GM19452 (cell line): Measurements from ENCODE around the gene GRIA4.
"Not testable (repeated sequence)": the region's sequence is repeated elsewhere in the genome, so short reads cannot be mapped to it uniquely, and the experiment has no call there.

Source experiments
- ATAC-seq: cut with Tn5 transposase; IDR thresholded peaks from one replicate; pipeline ENCODE4 v1.9.1; 2021; ENCODE audit not compliant: unreplicated experiment

The GRIA4 gene

DNA sequence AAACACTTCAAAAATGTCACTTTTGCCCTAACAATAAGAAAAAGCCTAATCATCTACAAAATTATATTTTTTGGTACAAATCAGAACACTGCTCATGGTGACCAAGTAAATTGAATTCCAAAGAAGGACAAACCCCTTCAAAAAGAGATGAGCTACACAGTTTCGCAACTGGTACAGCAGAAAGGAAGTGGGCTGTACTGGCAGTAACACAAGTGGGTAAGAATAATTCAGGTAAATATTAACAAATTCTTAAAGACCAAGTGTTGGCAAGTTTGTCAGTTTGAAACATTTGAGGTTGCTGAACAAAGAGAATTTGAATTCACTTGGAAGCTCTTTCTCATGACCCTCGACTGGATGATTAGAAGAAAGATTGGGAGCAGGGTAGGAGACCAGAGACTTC is 376.7 kb downstream of the GRIA4 start:
- ATAC-seq: peak; percentile 56

DNA sequence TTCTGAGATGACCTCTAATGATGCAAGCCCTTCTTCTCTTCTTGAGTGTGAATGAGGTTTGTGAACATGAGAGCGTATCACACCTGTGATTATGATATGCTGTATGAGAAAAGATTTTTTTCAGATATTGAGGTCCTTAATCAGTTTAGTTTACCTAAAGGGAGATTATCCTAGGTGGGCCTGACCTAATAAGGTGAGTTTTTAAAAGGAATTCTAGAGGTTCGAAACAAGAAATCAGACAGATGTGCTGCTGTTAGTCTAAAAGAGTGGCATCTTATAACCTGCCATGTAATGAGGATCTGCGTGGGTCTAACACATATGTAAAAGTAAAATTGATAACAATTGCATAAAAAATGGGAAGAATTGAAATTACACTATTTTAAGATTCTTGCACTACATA is 378.3 kb downstream of the GRIA4 start:
- ATAC-seq: no peak

DNA sequence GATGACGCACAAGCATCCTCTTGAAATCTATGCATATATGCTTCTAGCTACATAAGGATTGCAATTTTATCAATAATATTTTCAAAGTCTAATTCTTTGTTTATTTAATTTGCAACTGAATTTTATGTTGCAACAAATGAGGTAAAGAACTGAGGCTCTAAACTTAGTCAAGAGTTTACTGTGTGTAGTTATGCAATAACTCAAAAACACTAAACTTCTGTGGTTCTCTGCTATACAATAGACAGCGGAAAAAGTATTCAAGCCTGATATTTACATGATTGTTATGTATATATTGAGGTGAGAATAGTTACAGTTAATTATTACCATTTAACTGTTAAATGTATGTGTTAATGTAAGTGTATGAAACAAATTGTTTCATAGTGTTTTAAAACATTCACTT is 379.3 kb downstream of the GRIA4 start:
- no peak for ATAC-seq

DNA sequence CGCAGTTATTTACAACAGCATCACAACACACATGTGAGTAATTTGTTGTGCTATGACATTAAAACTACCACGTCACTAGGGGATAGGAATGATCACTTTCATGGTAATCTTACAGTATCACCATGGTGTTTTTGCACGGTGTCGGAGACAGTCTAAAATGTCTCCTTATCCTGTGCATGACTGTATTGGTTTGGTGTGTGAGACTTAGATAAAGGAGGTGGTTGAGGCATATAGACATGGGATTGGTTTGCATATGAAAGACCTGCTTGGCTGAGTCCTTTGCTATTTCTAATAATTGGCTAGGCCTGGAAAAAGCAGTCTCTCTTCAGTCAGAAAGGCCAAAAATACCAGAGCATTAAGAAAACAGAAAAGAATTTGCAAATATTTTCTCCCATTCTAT is 382.0 kb downstream of the GRIA4 start:
- no peak for ATAC-seq

DNA sequence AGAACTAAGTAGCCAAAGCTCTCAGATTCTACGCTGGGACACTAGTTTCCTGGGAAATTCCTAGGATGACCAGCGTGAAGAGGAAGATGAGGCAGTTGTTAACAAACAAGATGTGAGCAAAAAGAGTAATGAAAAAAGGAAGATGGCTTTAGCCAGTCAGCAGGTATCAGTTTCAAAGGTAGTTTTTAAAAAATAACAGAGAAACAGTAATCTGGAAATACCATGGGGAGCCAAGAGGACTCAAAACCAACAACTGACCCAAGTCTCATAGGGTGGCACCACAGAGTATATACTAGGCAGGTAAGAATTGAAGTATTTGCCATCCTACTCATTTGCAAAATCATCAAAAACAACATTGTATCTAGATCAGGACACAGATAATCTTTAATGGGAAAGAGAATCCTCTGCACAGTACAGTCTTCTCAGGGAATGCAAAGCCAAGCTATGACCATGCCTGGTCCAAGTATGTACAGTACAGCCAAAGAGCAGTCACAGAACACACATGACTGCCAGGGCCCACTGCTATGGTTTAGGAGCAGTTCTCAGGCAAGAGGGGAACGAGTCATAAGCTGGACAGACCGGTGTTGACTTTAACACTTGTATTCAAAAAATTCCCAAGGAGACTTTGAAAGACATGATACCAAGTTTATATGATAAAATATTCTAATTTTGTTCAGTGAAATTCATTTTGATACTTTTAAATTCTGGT is 391.6 kb downstream of the GRIA4 start:
- ATAC-seq: no peak

DNA sequence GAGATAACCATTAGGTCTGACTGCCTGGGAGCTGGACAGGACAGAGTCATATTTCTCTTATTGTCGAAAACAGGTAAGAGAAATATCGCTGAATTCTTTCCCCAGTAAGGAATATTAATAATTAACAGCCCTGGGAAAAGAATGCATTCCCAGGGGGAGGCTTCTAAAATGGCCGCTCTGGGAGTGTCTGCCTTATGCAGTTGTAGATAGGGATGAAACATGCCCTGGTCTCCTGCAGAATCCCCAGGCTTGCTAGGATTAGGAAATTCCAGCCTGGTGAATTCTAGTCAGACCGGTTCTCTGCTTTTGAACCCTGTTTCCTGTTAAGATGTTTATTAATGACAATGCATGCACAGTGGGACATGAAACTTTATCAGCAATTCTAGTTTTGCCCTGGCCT is 393.2 kb downstream of the GRIA4 start:
- not testable (repeated sequence) for ATAC-seq

DNA sequence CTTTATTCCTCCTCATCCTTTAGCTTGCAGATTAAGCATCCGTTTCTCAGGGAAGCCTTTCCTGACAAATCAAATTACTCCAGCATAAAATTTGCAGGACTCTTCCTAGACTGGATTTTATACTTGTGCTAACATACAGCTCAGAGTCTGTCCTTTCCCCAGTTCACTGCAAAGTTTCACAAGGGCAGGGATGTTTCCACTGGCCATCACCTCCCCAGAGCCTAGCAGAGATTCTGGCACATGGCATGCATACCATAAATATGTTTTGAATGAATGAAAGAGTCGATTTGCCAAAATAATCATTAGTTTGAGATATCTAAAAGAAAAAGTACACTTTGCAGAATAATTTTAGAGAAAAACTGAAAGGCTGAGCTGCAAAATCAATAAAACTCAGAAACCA is 401.6 kb downstream of the GRIA4 start:
- no peak for ATAC-seq

DNA sequence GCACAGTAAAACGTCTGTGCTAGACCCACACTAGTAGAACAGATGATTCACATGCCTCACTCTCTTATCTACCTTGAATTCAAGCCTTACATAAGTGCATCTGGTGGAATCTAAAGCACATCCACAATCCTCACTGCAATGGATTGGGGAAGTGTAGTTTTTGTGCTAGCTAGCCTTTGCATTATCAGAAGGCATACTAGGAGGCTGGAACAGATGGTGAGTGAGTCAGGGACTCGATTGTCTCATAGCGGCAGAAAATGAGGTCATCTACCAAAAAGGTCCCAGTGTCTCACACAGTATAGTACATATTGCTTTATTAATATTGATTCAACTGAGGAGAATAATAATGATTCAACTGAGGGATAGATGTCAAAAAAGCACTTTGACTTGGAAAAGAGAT is 402.9 kb downstream of the GRIA4 start:
- no peak for ATAC-seq

DNA sequence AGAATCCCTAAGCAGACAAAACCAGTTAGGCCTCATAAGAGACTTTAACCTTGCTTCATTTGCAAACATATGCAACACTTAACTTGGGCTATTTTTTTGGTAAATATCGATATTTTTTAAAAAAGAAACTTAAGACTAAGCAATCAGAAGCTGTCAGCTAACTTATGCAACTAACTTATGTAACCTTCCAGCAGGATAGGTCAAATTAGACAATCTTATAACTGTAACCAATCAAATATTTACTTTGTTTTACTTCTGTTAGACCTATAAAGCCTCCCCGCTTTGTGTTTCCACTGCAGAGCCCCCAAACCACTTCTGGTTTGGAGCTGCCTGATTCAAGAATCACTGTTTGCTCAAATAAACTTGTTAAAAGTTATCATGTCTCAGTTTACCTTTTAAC is 404.2 kb downstream of the GRIA4 start:
- no peak for ATAC-seq

DNA sequence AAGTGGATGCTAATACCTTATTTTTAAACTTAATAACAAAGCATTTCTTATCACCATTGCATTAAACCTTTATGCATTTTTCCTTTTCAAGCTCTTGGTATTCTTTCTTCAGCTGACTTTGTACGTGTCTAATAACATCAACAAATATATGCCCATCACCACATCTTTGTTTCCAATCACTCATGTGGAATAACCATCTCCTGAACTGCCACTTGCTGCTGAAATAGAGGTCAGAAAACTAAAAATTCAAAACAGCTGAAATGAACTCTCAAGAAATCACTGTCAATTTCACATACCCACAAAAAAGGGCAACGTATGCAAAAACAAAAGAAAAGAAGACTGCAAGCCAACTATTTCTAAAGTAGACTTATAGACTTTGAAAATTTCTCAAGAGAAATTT is 404.7 kb downstream of the GRIA4 start:
- no peak for ATAC-seq

DNA sequence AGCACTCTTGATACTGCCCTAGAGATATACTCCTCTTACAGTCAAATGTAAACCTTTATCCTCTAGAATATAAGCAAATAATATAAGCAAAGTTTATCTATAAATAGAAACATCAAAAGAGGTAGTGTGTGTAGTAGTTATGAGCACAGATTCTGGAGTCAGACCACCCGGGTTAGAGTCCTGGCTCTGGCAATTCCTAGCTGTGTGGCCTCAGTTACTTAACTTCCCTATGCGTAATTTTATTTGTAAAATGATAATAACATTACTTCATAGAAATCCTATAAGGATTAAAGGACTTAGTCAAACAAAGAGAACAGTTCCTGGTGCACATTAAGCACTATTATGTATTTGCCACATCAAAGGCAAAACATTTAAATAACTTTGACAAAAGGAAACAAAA is 405.2 kb downstream of the GRIA4 start:
- no peak for ATAC-seq

DNA sequence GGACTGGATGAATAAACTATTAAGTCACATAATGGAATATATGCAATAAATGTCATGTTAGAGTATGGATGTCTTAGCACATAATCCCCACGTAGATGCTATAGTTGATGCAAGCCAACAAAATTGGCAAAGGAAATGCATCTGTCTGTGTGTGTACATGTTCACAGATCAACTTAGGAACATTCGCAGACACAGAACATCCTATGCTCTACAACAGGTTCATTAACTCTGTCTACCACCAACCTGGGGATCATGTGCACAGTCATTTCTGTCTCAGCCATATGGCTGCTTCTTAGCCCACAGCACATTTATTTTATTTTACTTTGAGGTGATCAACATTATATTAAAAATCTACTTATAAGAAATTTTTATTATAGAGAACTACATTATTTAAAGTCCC is 407.2 kb downstream of the GRIA4 start:
- ATAC-seq: no peak

DNA sequence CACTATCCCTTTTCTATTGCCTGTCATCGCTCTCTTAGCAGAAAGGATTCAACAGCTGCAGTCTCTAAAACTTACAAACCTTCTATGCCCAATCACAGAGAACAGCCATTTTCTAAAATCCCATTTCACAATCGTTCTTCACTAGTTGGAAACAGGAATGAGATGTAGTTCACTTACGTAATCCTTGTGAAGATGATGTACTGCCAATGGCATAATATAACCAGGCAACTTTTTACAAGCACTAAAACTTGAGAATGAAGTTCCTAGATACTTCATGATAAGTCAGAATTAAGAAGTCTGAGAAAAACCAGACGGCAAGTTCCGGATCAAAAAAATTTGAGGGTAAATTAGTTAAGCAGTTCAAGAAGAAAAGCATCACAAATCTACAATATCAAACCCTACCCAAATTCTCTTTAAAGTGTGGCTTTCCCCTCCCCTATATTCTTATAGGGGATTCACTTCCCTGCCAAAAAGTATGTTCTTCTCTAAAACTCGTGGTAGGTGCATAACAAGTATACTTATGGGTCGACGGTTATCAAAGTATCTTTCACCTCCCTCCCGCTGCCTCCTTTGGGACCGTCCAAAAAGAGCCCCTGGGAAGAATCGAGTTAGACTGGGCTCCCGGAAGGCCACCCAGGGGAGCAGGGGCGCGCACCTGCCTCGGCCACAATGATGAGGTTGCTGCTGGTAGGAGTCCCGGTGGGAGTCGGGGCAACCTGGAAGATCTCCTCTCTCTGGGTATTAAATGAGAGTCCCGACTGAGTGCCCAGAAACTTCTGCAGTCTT is 411.5 kb downstream of the GRIA4 start:
- peak; percentile 13 for ATAC-seq

DNA sequence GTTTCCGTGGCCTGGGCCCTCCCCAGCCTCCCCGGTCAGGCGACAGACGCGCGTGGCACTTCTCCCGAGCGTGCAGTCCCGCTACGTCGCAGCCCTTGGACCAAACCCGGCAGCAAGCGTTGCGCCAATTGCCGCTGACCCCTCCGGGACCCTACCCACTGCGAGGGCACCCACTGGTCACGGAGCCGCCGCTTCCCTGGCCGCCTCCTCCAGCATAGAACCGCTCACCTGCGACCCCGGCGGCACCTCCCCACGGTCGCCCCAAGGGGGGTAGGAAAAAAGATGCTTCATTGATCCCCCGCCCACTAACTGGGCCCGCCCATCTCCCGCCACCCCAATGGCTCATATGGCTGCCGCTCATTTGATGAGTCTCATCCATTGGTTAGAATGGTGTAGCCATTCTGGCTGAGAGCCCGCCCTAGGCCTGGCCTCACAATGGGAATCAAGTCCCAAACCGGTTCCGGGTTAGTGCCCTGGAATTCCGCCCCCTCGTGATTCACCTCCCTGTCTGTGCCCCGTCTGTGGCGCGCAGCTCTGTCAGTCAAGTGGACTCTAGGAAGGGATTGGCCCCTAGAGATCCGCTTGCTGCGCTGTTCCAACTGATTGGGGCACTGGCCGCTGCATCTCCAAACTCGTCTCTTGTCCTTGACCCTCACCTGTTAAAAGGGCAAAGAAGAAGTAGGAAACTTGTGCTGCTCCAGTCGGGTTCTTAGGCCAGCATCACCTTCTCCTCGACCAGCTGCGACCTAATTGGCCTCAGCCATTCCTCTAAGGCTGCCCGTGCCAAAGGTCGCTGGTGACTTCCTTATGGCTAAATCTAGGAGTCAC is 412.3 kb downstream of the GRIA4 start, which contains the start of gene MSANTD4:
Gene MSANTD4, minus strand, starts transcription at position 274 of the 828 bp plus-strand sequence. CDS start 11,323 bp downstream, outside the sequence.
- peak; percentile 98 for ATAC-seq

DNA sequence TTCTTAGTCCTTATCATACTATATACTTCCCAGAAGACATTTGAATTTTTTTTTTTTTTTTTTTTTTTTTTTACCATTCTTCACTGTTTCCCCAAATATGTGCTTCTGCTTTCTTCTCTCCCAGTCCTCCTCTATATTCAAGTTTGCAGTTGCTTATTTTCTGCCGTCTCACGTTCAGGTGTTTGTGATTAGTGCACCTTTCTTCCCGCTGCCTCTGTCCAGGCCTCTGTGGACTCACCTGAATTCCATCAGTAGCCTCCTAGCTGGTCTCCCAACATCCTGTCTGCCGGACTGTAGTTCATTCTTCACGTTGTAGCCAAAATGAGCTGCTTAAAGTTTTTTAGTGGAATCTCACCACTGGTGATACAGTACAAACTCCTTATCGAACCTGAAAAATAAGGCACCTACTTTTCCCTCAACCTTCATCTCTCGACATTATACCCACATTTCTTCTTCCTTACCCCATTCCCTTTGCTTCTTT is 413.0 kb downstream of the GRIA4 start:
- ATAC-seq: no peak

DNA sequence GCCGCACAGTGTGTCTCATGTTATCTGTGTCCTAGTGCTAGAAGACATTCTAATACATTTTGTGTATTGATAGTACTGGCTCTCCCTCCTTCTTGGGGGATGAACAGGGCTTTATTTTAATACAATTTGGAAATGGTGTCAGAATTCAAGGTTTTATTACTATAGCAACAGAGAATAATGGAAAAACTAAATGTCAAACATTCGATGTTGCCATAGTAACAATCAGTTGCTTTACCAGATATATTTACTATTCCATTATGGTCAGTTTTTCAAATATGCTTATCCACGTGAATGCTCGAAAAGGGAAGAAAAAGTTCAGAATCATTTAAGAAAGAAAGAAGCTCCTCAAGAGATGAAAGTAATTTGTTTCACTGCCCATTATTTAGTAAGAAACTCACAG is 420.7 kb downstream of the GRIA4 start:
- ATAC-seq: no peak

DNA sequence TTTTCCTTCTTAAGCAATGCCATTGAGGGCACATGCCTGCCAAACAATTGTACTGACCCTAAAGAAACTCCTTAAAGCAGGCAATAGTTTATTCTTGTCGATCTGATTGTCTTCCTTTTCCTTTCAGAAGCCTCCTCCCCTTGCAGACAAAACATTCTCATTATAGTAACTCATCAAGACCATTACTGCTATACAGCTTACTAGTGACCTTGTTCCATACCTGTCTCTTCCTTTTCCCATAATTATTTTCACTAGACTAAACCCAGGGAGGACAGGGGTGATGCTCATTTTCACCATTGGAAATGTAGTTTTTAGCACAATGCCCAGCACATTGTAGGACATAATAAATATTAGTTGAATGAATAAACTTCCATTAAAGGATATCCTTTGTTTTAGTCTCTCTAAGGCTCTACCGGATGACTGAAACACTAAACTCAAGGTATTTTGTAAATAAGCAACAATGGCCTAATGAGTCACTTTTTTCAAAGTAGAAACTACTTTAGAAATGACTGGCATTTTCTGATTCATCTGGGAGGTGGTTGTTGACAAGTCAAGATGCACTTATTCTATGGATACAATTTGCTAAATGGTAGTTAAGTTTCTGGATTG is 421.4 kb downstream of the GRIA4 start:
- peak; percentile 70 for ATAC-seq
